ENCODE results near the gene MTAP.

The MTAP gene

GRCh38 chr9:21906881-21907280, 104.4 kb downstream of the MTAP start:
- no peaks in the 10 kb centered on the region for H3K4me1 ChIP-seq (ENCODE audit: control insufficient read depth, insufficient read depth, low read length)
- H3K4me3 ChIP-seq (ENCODE audit: low read length in 2 of 2), result no peak overlapping the region
- no peak overlapping the region for H3K27ac ChIP-seq (ENCODE audit: low read length)
- H3K36me3 ChIP-seq (ENCODE audit: control insufficient read depth in 2 of 2, insufficient read depth in 2 of 2, low read length in 2 of 2), result no peaks in the 10 kb centered on the region
- H3K9me3 ChIP-seq (ENCODE audit: control insufficient read depth in 2 of 2, low read length in 2 of 2), result peaks cover 0 to 12% of the 10 kb centered on the region in 2 donors
- H3K9ac ChIP-seq (ENCODE audit: low read length in 2 of 2), result no peak overlapping the region
- no peaks in the 10 kb centered on the region for H3K27me3 ChIP-seq (ENCODE audit: control insufficient read depth in 1 of 2, insufficient read depth in 2 of 2, low read length in 2 of 2)

- peaks cover 0 to 7% of the 10 kb centered on the region in 2 donors for H3K9me3 ChIP-seq (ENCODE audit: control insufficient read depth in 2 of 2, low read length in 2 of 2)
- no peak overlapping the region for H3K27ac ChIP-seq (ENCODE audit: low read length)
- no peaks in the 10 kb centered on the region for H3K27me3 ChIP-seq (ENCODE audit: control insufficient read depth in 1 of 2, insufficient read depth in 2 of 2, low read length in 2 of 2)
Measured at GRCh38 chr9:21919377-21920362, 117.2 kb downstream of the MTAP start.

GRCh38 chr9:21923694-21924093, 121.3 kb downstream of the MTAP start:
- H3K4me3 ChIP-seq (ENCODE audit: low read length in 2 of 2), result no peak overlapping the region

More at GRCh38 chr9:21919377-21920362, 117.2 kb downstream of the MTAP start:
- H3K4me3 ChIP-seq (ENCODE audit: low read length in 2 of 2), result no peak overlapping the region
- H3K36me3 ChIP-seq (ENCODE audit: control insufficient read depth in 2 of 2, insufficient read depth in 2 of 2, low read length in 2 of 2), result no peaks in the 10 kb centered on the region
- no peak overlapping the region for H3K9ac ChIP-seq (ENCODE audit: low read length in 2 of 2)
- no peaks in the 10 kb centered on the region for H3K4me1 ChIP-seq (ENCODE audit: control insufficient read depth, insufficient read depth, low read length)

GRCh38 chr9:21927752-21928151, 125.3 kb downstream of the MTAP start:
- Histone ChIP-seq H3K9me3 (ENCODE audit: control insufficient read depth in 2 of 2, low read length in 2 of 2) (no peaks in the 10 kb centered on the region), H3K27me3 (ENCODE audit: control insufficient read depth in 1 of 2, insufficient read depth in 2 of 2, low read length in 2 of 2) (no peaks in the 10 kb centered on the region), H3K9ac (ENCODE audit: low read length in 2 of 2) (no peak overlapping the region), H3K4me3 (ENCODE audit: low read length in 2 of 2) (no peak overlapping the region), H3K36me3 (ENCODE audit: control insufficient read depth in 2 of 2, insufficient read depth in 2 of 2, low read length in 2 of 2) (peaks cover 0 to 2% of the 10 kb centered on the region in 2 donors), H3K4me1 (ENCODE audit: control insufficient read depth, insufficient read depth, low read length) (no peaks in the 10 kb centered on the region), H3K27ac (ENCODE audit: low read length) (no peak overlapping the region)

More at GRCh38 chr9:21923694-21924093, 121.3 kb downstream of the MTAP start:
- Histone ChIP-seq H3K4me1 (ENCODE audit: control insufficient read depth, insufficient read depth, low read length) (no peaks in the 10 kb centered on the region), H3K9ac (ENCODE audit: low read length in 2 of 2) (no peak overlapping the region), H3K27ac (ENCODE audit: low read length) (no peak overlapping the region), H3K27me3 (ENCODE audit: control insufficient read depth in 1 of 2, insufficient read depth in 2 of 2, low read length in 2 of 2) (no peaks in the 10 kb centered on the region), H3K9me3 (ENCODE audit: control insufficient read depth in 2 of 2, low read length in 2 of 2) (no peaks in the 10 kb centered on the region), H3K36me3 (ENCODE audit: control insufficient read depth in 2 of 2, insufficient read depth in 2 of 2, low read length in 2 of 2) (no peaks in the 10 kb centered on the region)

- H3K27me3 ChIP-seq (ENCODE audit: control insufficient read depth in 1 of 2, insufficient read depth in 2 of 2, low read length in 2 of 2), result no peaks in the 10 kb centered on the region
- H3K9ac ChIP-seq (ENCODE audit: low read length in 2 of 2), result no peak overlapping the region
- H3K4me1 ChIP-seq (ENCODE audit: control insufficient read depth, insufficient read depth, low read length), result no peaks in the 10 kb centered on the region
- H3K4me3 ChIP-seq (ENCODE audit: low read length in 2 of 2), result no peak overlapping the region
- no peak overlapping the region for H3K27ac ChIP-seq (ENCODE audit: low read length)
- peaks cover 0 to 2% of the 10 kb centered on the region in 2 donors for H3K36me3 ChIP-seq (ENCODE audit: control insufficient read depth in 2 of 2, insufficient read depth in 2 of 2, low read length in 2 of 2)
- H3K9me3 ChIP-seq (ENCODE audit: control insufficient read depth in 2 of 2, low read length in 2 of 2), result no peaks in the 10 kb centered on the region
Measured at GRCh38 chr9:21931428-21931827, 129.0 kb downstream of the MTAP start.

GRCh38 chr9:21933281-21933680, 130.8 kb downstream of the MTAP start:
- peaks cover 0 to 2% of the 10 kb centered on the region in 2 donors for H3K36me3 ChIP-seq (ENCODE audit: control insufficient read depth in 2 of 2, insufficient read depth in 2 of 2, low read length in 2 of 2)
- H3K4me3 ChIP-seq (ENCODE audit: low read length in 2 of 2), result no peak overlapping the region
- no peak overlapping the region for H3K9ac ChIP-seq (ENCODE audit: low read length in 2 of 2)
- no peaks in the 10 kb centered on the region for H3K4me1 ChIP-seq (ENCODE audit: control insufficient read depth, insufficient read depth, low read length)
- no peak overlapping the region for H3K27ac ChIP-seq (ENCODE audit: low read length)
- H3K9me3 ChIP-seq (ENCODE audit: control insufficient read depth in 2 of 2, low read length in 2 of 2), result no peaks in the 10 kb centered on the region
- H3K27me3 ChIP-seq (ENCODE audit: control insufficient read depth in 1 of 2, insufficient read depth in 2 of 2, low read length in 2 of 2), result no peaks in the 10 kb centered on the region

GRCh38 chr9:21933865-21934264, 131.4 kb downstream of the MTAP start:
- H3K4me3 ChIP-seq (ENCODE audit: low read length in 2 of 2), result no peak overlapping the region
- H3K27me3 ChIP-seq (ENCODE audit: control insufficient read depth in 1 of 2, insufficient read depth in 2 of 2, low read length in 2 of 2), result no peaks in the 10 kb centered on the region
- H3K9me3 ChIP-seq (ENCODE audit: control insufficient read depth in 2 of 2, low read length in 2 of 2), result no peaks in the 10 kb centered on the region
- H3K36me3 ChIP-seq (ENCODE audit: control insufficient read depth in 2 of 2, insufficient read depth in 2 of 2, low read length in 2 of 2), result peaks cover 0 to 2% of the 10 kb centered on the region in 2 donors
- no peak overlapping the region for H3K27ac ChIP-seq (ENCODE audit: low read length)
- H3K4me1 ChIP-seq (ENCODE audit: control insufficient read depth, insufficient read depth, low read length), result no peaks in the 10 kb centered on the region
- H3K9ac ChIP-seq (ENCODE audit: low read length in 2 of 2), result no peak overlapping the region

- Histone ChIP-seq H3K36me3 (ENCODE audit: control insufficient read depth in 2 of 2, insufficient read depth in 2 of 2, low read length in 2 of 2) (peaks cover 0 to 2% of the 10 kb centered on the region in 2 donors), H3K27ac (ENCODE audit: low read length) (no peak overlapping the region), H3K27me3 (ENCODE audit: control insufficient read depth in 1 of 2, insufficient read depth in 2 of 2, low read length in 2 of 2) (no peaks in the 10 kb centered on the region), H3K9me3 (ENCODE audit: control insufficient read depth in 2 of 2, low read length in 2 of 2) (no peaks in the 10 kb centered on the region), H3K4me3 (ENCODE audit: low read length in 2 of 2) (no peak overlapping the region), H3K9ac (ENCODE audit: low read length in 2 of 2) (no peak overlapping the region), H3K4me1 (ENCODE audit: control insufficient read depth, insufficient read depth, low read length) (no peaks in the 10 kb centered on the region)
Measured at GRCh38 chr9:21935631-21936030, 133.2 kb downstream of the MTAP start.

- peaks cover 0 to 2% of the 10 kb centered on the region in 2 donors for H3K36me3 ChIP-seq (ENCODE audit: control insufficient read depth in 2 of 2, insufficient read depth in 2 of 2, low read length in 2 of 2)
- no peaks in the 10 kb centered on the region for H3K27me3 ChIP-seq (ENCODE audit: control insufficient read depth in 1 of 2, insufficient read depth in 2 of 2, low read length in 2 of 2)
- no peaks in the 10 kb centered on the region for H3K9me3 ChIP-seq (ENCODE audit: control insufficient read depth in 2 of 2, low read length in 2 of 2)
- H3K4me3 ChIP-seq (ENCODE audit: low read length in 2 of 2), result no peak overlapping the region
- H3K9ac ChIP-seq (ENCODE audit: low read length in 2 of 2), result no peak overlapping the region
- H3K4me1 ChIP-seq (ENCODE audit: control insufficient read depth, insufficient read depth, low read length), result no peaks in the 10 kb centered on the region
- no peak overlapping the region for H3K27ac ChIP-seq (ENCODE audit: low read length)
Measured at GRCh38 chr9:21936161-21936560, 133.7 kb downstream of the MTAP start.

GRCh38 chr9:21941337-21941995, 139.0 kb downstream of the MTAP start:
- Histone ChIP-seq H3K9ac (ENCODE audit: low read length in 2 of 2) (no peak overlapping the region), H3K4me1 (ENCODE audit: control insufficient read depth, insufficient read depth, low read length) (no peaks in the 10 kb centered on the region), H3K36me3 (ENCODE audit: control insufficient read depth in 2 of 2, insufficient read depth in 2 of 2, low read length in 2 of 2) (no peaks in the 10 kb centered on the region), H3K27ac (ENCODE audit: low read length) (no peak overlapping the region), H3K27me3 (ENCODE audit: control insufficient read depth in 1 of 2, insufficient read depth in 2 of 2, low read length in 2 of 2) (peaks cover 0 to 2% of the 10 kb centered on the region in 2 donors), H3K4me3 (ENCODE audit: low read length in 2 of 2) (no peak overlapping the region), H3K9me3 (ENCODE audit: control insufficient read depth in 2 of 2, low read length in 2 of 2) (no peaks in the 10 kb centered on the region)
